Astrocyte of the spinal cord (primary cell): ENCODE measurements around the gene DNALI1.
A peak's percentile ranks its signal among the peaks of the same experiment; 100 is the strongest.
"Not testable (repeated sequence)": the region's sequence is repeated elsewhere in the genome, so short reads cannot be mapped to it uniquely, and the experiment has no call there.

Source experiments
- DNase-seq: peaks from one replicate; pipeline ENCODE4 v3.0.0; 2011; ENCODE audit warnings: low read depth, low spot score
- H3K4me3 ChIP-seq: 2 replicates; pipeline ENCODE4 v1.5.1; 2011; ENCODE audit warnings: low read depth, mild to moderate bottlenecking, low read length, moderate library complexity
- CTCF ChIP-seq: IDR thresholded peaks from 2 replicates; pipeline ENCODE4 v1.5.1; 2012; ENCODE audit warnings: low read depth, mild to moderate bottlenecking, low read length, inconsistent platforms
- in situ Hi-C: cut with HindIII; loops from 2 replicates; pipeline ENCODE4 v1.10.0; 2017; ENCODE audit warnings: low sequenced_read_pairs

Gene DNALI1

GRCh38 chr1:37570528-37571334, 14.0 kb downstream of the DNALI1 start:
- no peak for DNase-seq
- no peak for TF ChIP-seq CTCF
- H3K4me3 ChIP-seq: no peak overlapping the region
- in situ Hi-C loops: no loop called here

DNA sequence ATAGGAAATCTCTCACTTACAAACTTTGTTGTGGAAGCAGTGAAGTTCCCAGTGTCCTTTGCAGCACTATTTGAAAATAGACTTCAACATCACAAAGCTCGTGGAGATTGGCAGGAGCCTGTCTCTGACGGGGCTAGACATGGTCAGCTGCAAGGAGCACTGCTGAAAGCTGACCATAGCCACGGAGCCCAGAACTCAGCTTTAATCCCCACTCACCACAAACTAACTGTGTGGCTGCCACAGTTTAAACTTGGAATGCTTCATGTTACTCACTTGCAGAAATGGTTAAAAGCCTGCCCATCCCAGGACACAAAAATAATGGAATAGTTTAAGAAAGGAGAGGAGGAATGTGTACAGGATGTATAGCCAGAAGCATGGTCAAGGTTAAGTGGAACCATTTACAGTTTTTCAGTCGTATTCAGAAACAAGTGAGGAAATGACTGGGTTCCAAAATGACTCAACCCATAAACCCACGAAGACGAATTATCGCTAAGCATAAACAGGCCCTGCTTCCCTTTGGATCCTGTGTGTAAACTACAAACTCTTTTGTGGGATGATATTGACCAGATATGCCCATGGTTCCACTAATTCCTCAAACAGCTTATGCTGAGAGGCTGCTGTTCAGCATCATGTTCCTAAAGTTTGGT, 18.2 kb downstream of the DNALI1 start:
- no peak overlapping the region for H3K4me3 ChIP-seq
- in situ Hi-C loops: no loop called here
- no peak for TF ChIP-seq CTCF
- peak; percentile 79 for DNase-seq

GRCh38 chr1:37575692-37576091, 19.0 kb downstream of the DNALI1 start:
- peak; percentile 18 for DNase-seq
- no peak overlapping the region for H3K4me3 ChIP-seq
- in situ Hi-C loops: no loop called here
- TF ChIP-seq CTCF: no peak

DNA sequence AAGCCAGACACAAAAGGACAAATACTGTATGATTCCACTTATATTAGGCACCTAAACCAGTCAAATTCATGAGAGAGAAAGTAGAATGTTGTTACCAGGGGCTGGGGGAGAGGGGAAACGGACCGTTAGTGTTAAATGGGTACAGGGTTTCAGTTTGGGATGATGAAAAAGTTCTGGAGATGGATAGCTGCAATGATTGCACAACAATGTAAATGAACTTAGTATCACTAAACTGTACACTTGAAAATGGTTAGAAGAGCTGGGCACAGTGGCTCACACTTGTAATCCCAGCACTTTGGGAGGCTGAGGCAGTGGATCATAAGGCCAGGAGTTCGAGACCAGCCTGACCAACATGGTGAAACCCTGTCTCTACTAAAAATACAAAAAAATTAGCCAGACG, 27.8 kb downstream of the DNALI1 start:
- in situ Hi-C loops, DNase-seq: not testable (repeated sequence)

GRCh38 chr1:37588939-37589338, 32.2 kb downstream of the DNALI1 start:
- no peak for TF ChIP-seq CTCF
- in situ Hi-C loops: no loop called here
- no peak overlapping the region for H3K4me3 ChIP-seq

More for the DNA sequence above, 27.8 kb downstream of the DNALI1 start:
- not testable (repeated sequence) for H3K4me3 ChIP-seq

GRCh38 chr1:37593726-37594125, 37.0 kb downstream of the DNALI1 start:
- no peak overlapping the region for H3K4me3 ChIP-seq
- in situ Hi-C loops: no loop called here
- no peak for DNase-seq
- no peak for TF ChIP-seq CTCF

More at GRCh38 chr1:37588939-37589338, 32.2 kb downstream of the DNALI1 start:
- DNase-seq: no peak
